ENCODE results near the gene SYNDIG1.

The SYNDIG1 gene

GRCh38 chr20:24665741-24666191 lies 196.3 kb downstream of the SYNDIG1 start:
- TF ChIP-seq CTCF (IDR thresholded peaks at IDR 0.05; ENCODE audit: insufficient read depth, missing control alignments) = no peak
- DNase-seq (ENCODE audit: insufficient read length, low spot score) (no peak), FAIRE-seq (no peak)

GRCh38 chr20:24667689-24668383 lies 198.4 kb downstream of the SYNDIG1 start:
- DNase-seq (ENCODE audit: insufficient read length, low spot score) (no peak), FAIRE-seq (no peak)
- no peak for TF ChIP-seq CTCF (IDR thresholded peaks at IDR 0.05; ENCODE audit: insufficient read depth, missing control alignments)

- FAIRE-seq (no peak), DNase-seq (ENCODE audit: insufficient read length, low spot score) (no peak)
- no peak for TF ChIP-seq CTCF (IDR thresholded peaks at IDR 0.05; ENCODE audit: insufficient read depth, missing control alignments)
These were observed 198.9 kb downstream of the SYNDIG1 start for GRCh38 chr20:24668384-24668702.

GRCh38 chr20:24668791-24669190 lies 199.4 kb downstream of the SYNDIG1 start:
- no peak for FAIRE-seq
- no peak for DNase-seq (ENCODE audit: insufficient read length, low spot score)
- TF ChIP-seq CTCF (IDR thresholded peaks at IDR 0.05; ENCODE audit: insufficient read depth, missing control alignments) = no peak

GRCh38 chr20:24669701-24670100 lies 200.3 kb downstream of the SYNDIG1 start:
- no peak for TF ChIP-seq CTCF (IDR thresholded peaks at IDR 0.05; ENCODE audit: insufficient read depth, missing control alignments)
- FAIRE-seq = no peak
- DNase-seq (ENCODE audit: insufficient read length, low spot score) = no peak

GRCh38 chr20:24670341-24670872 lies 201.0 kb downstream of the SYNDIG1 start:
- no peak for FAIRE-seq
- DNase-seq (ENCODE audit: insufficient read length, low spot score) = no peak
- TF ChIP-seq CTCF (IDR thresholded peaks at IDR 0.05; ENCODE audit: insufficient read depth, missing control alignments) = no peak

GRCh38 chr20:24670981-24671380 lies 201.6 kb downstream of the SYNDIG1 start:
- FAIRE-seq (no peak), DNase-seq (ENCODE audit: insufficient read length, low spot score) (no peak)
- TF ChIP-seq CTCF (IDR thresholded peaks at IDR 0.05; ENCODE audit: insufficient read depth, missing control alignments) = no peak

Data from D721Med (cell line).